ENCODE results near the gene MVP. TPM values are rescaled to one million over a fixed set of nuclear protein-coding genes. Genes with fewer than 3 reads are reported as not detected.

The MVP gene
- total RNA-seq, 1 experiment from 2014 or later, result 75.1 TPM

DNA sequence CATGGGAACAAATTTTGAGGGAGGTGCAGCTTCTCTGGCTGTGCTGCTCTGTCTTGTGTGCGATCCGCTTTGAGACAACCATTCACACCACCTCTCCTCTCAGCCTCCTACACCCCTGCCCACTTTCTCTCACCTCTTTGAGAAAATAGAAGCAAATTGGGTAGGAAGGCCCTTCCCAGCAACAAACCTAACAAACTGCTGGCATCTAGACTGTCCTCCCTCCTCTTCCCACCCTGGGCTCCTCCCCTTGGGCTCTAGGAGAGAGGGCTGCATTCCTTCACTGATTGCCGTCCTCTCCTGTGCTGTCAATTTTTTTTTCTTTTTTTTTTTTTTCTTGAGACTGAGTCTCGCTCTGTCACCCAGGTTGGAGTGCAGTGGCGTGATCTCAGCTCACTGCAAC is 29.2 kb downstream of the MVP start:
- ChIA-PET RAD21 (ENCODE audit: low non-redundant PET in 1 of 2, low total read pairs in 2 of 2, uncharacterized antibody in 2 of 2, unreplicated experiment in 2 of 2) (no interaction called here), CTCF (interaction anchor here (0.6 to 3.7 kb wide), 10 partner anchors 9 to 172 kb away, joined by 3 to 22 read pairs (median 8); partner anchors contain the start of genes CDIPT, MVP and PAGR1), POLR2A (no interaction called here)
- H3K9ac ChIP-seq (ENCODE audit: low read length), result no peak overlapping the region
- no peak overlapping the region for H2AFZ ChIP-seq (ENCODE audit: low read depth, low read length, poor library complexity, severe bottlenecking)
- ATAC-seq (no peak), DNase-seq (ENCODE audit: low read depth, low spot score) (no peak)
- no peaks in the 10 kb centered on the region for H3K27me3 ChIP-seq (ENCODE audit: insufficient read depth, low read length)
- no peaks in the 10 kb centered on the region for H4K20me1 ChIP-seq (ENCODE audit: insufficient read depth)
- no peak overlapping the region for H3K4me3 ChIP-seq (replicated peaks in 1 of 2; ENCODE audit: low read depth in 1 of 2, low read length in 2 of 2)
- TF ChIP-seq RAD21 (IDR thresholded peaks at IDR 0.05; ENCODE audit: low read depth) (no peak), SIN3A (IDR thresholded peaks at IDR 0.05; ENCODE audit: low read depth) (no peak), TCF7L2 (IDR thresholded peaks at IDR 0.05; ENCODE audit: borderline replicate concordance, extremely low read depth, insufficient read depth, insufficient read length) (no peak), CBX3 (IDR thresholded peaks at IDR 0.05; ENCODE audit: low read depth) (no peak), ZNF274 (IDR thresholded peaks at IDR 0.05; ENCODE audit: low read depth, low read length) (no peak), CEBPB (IDR thresholded peaks at IDR 0.05; ENCODE audit: low read depth) (no peak)
- TF ChIP-seq, protein P1, sequence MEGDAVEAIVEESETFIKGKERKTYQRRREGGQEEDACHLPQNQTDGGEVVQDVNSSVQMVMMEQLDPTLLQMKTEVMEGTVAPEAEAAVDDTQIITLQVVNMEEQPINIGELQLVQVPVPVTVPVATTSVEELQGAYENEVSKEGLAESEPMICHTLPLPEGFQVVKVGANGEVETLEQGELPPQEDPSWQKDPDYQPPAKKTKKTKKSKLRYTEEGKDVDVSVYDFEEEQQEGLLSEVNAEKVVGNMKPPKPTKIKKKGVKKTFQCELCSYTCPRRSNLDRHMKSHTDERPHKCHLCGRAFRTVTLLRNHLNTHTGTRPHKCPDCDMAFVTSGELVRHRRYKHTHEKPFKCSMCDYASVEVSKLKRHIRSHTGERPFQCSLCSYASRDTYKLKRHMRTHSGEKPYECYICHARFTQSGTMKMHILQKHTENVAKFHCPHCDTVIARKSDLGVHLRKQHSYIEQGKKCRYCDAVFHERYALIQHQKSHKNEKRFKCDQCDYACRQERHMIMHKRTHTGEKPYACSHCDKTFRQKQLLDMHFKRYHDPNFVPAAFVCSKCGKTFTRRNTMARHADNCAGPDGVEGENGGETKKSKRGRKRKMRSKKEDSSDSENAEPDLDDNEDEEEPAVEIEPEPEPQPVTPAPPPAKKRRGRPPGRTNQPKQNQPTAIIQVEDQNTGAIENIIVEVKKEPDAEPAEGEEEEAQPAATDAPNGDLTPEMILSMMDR (IDR thresholded peaks at IDR 0.05 in 2 of 3, conservative IDR thresholded peaks at IDR 0.05 in 1 of 3; ENCODE audit: borderline replicate concordance in 1 of 3, insufficient read depth in 1 of 3, low read depth in 2 of 3, low read length in 2 of 3), result no peak
- TF ChIP-seq, protein P2, sequence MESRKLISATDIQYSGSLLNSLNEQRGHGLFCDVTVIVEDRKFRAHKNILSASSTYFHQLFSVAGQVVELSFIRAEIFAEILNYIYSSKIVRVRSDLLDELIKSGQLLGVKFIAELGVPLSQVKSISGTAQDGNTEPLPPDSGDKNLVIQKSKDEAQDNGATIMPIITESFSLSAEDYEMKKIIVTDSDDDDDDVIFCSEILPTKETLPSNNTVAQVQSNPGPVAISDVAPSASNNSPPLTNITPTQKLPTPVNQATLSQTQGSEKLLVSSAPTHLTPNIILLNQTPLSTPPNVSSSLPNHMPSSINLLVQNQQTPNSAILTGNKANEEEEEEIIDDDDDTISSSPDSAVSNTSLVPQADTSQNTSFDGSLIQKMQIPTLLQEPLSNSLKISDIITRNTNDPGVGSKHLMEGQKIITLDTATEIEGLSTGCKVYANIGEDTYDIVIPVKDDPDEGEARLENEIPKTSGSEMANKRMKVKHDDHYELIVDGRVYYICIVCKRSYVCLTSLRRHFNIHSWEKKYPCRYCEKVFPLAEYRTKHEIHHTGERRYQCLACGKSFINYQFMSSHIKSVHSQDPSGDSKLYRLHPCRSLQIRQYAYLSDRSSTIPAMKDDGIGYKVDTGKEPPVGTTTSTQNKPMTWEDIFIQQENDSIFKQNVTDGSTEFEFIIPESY (IDR thresholded peaks at IDR 0.05; ENCODE audit: extremely low read depth, insufficient replicate concordance, low read length), result no peak
- TF ChIP-seq, protein P3, sequence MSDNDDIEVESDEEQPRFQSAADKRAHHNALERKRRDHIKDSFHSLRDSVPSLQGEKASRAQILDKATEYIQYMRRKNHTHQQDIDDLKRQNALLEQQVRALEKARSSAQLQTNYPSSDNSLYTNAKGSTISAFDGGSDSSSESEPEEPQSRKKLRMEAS (IDR thresholded peaks at IDR 0.05), result no peak
- no TSS peak for BruUV-seq (replicated peaks)
- no peaks in the 10 kb centered on the region for H3K79me2 ChIP-seq (ENCODE audit: insufficient read depth, low read length)
- H3K4me2 ChIP-seq (ENCODE audit: low read length), result no peak overlapping the region
- peaks cover 0 to 2% of the 10 kb centered on the region in 2 experiments; a peak in 2 of 4 replicates for H3K36me3 ChIP-seq (ENCODE audit: control insufficient read depth in 1 of 2, insufficient read depth in 2 of 2, low read length in 2 of 2)
- H3K9me3 ChIP-seq (ENCODE audit: control insufficient read depth in 1 of 2, insufficient read depth in 1 of 2, low read depth in 1 of 2, low read length in 2 of 2), result no peaks in the 10 kb centered on the region
- H3K9me2 ChIP-seq (ENCODE audit: insufficient read depth), result no peaks in the 10 kb centered on the region
- intact Hi-C loops (cut with micrococcal nuclease), result no loop called here
- no peak overlapping the region for H3K27ac ChIP-seq (ENCODE audit: low read depth, low read length)
- H3K4me1 ChIP-seq (ENCODE audit: control insufficient read depth in 1 of 2, insufficient read depth in 2 of 2, low read length in 2 of 2), result peaks cover 0 to 5% of the 10 kb centered on the region in 2 experiments; a peak in 3 of 4 replicates

All from HCT116 (cell line).